ENCODE results near the gene GATA1. TPM values are rescaled to one million over a fixed set of nuclear protein-coding genes. Genes with fewer than 3 reads are reported as not detected.

Gene GATA1
- total RNA-seq, 4 donors from 2014 or later = not detected

GRCh38 chrX:48800574-48801279 is 14.3 kb downstream of the GATA1 start:
- WGBS, 2 donors = 19 to 58% methylated on average over 12 to 17 of the region's 17 CpGs
- intact Hi-C loops (cut with DNase I) = no loop called here
- no peaks in the 10 kb centered on the region for H3K27me3 ChIP-seq
- H3K9me3 ChIP-seq = no peaks in the 10 kb centered on the region
- H3K4me1 ChIP-seq = peaks cover 0 to 13% (median 4%) of the 10 kb centered on the region in 3 donors
- TF ChIP-seq CTCF (IDR thresholded peaks at IDR 0.05) (no peak), POLR2A (IDR thresholded peaks at IDR 0.05) (no peak)
- peaks cover 0 to 17% (median 0%) of the 10 kb centered on the region in 3 donors for H3K36me3 ChIP-seq
- peak overlapping the region; percentile 55 to 79 (median 64) for H3K4me3 ChIP-seq
- DNase-seq = no peak
- H3K27ac ChIP-seq = peak overlapping the region; percentile 85 to 95 (median 93)

- Histone ChIP-seq H3K27ac (peak within 1 kb of the TSS; percentile 92 to 98 (median 96)), H3K9me3 (no peaks in the 10 kb centered on the region), H3K4me3 (peak within 1 kb of the TSS; percentile 55 to 79 (median 64)), H3K36me3 (peaks cover 0 to 22% (median 0%) of the 10 kb centered on the region in 3 donors), H3K27me3 (no peaks in the 10 kb centered on the region), H3K4me1 (peaks cover 0 to 13% (median 4%) of the 10 kb centered on the region in 3 donors)
- peak; percentile 97 for DNase-seq
- WGBS, 2 donors = 0 to 50% methylated on average over 11 to 44 of the region's 89 CpGs
- intact Hi-C loops (cut with DNase I) = no loop called here
- TF ChIP-seq POLR2A (IDR thresholded peaks at IDR 0.05) = peak in 2 of 4 donors; percentile 14 to 52
- peak in 1 of 6 experiments; percentile 14 for TF ChIP-seq CTCF (IDR thresholded peaks at IDR 0.05)
These were observed 15.1 kb downstream of the GATA1 start, which contains the start of gene HDAC6 for GRCh38 chrX:48801280-48802088. TSS of gene HDAC6 (plus strand) at chrX:48802067. CDS start at chrX:48802693, 626 bp downstream.

GRCh38 chrX:48802089-48802904 is 15.9 kb downstream of the GATA1 start:
- H3K27me3 ChIP-seq = no peaks in the 10 kb centered on the region
- WGBS, 2 donors = 2 to 52% methylated on average over 8 to 32 of the region's 40 CpGs
- H3K4me1 ChIP-seq = peaks cover 0 to 13% (median 4%) of the 10 kb centered on the region in 3 donors
- DNase-seq = peak; percentile 57
- H3K36me3 ChIP-seq = peaks cover 0 to 22% (median 0%) of the 10 kb centered on the region in 3 donors
- intact Hi-C loops (cut with DNase I) = no loop called here
- peak overlapping the region; percentile 92 to 98 (median 96) for H3K27ac ChIP-seq
- peak overlapping the region; percentile 38 to 69 (median 52) for H3K4me3 ChIP-seq
- no peak for TF ChIP-seq CTCF (IDR thresholded peaks at IDR 0.05)
- peak in 3 of 4 donors; percentile 34 to 75 (median 47) for TF ChIP-seq POLR2A (IDR thresholded peaks at IDR 0.05)
- H3K9me3 ChIP-seq = no peaks in the 10 kb centered on the region

GRCh38 chrX:48802905-48803200 is 16.5 kb downstream of the GATA1 start:
- peak overlapping the region; percentile 38 to 69 (median 52) for H3K4me3 ChIP-seq
- DNase-seq = no peak
- no peaks in the 10 kb centered on the region for H3K9me3 ChIP-seq
- H3K27ac ChIP-seq = peak overlapping the region; percentile 92 to 98 (median 96)
- TF ChIP-seq POLR2A (IDR thresholded peaks at IDR 0.05) (no peak), CTCF (IDR thresholded peaks at IDR 0.05) (no peak)
- intact Hi-C loops (cut with DNase I) = no loop called here
- H3K4me1 ChIP-seq = peaks cover 0 to 13% (median 4%) of the 10 kb centered on the region in 3 donors
- H3K36me3 ChIP-seq = peaks cover 0 to 22% (median 0%) of the 10 kb centered on the region in 3 donors
- 0 to 50% methylated on average over 3 to 4 of the region's 4 CpGs for WGBS, 2 donors
- no peaks in the 10 kb centered on the region for H3K27me3 ChIP-seq

All from esophagus squamous epithelium (tissue), 5 donors.